ENCODE results near the gene PML. TPM values are rescaled to one million over a fixed set of nuclear protein-coding genes. Genes with fewer than 3 reads are reported as not detected.

PML gene
- total and polyA plus RNA-seq, 10 donors = 17.5 to 127 (median 83.1) TPM

DNA sequence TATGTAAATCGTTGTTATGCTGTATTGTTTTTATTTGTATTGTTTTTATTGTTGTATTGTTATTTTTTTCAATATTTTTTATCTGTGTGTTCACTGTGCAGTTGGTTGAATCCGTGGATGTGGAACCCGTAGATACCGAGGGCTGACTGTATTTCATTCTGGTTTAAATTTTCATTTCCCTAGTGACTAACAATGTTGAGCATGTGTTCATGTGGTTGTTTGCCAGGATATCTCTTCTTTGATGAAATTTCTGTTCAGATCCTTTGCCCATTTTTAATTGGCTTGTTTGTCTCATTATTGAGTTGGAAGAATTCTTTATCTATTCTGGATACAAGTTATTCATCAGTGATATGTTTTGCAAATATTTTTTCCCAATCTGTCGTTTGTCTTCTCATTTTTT, 32.1 kb upstream of the PML start:
- peaks cover 3 to 49% (median 34%) of the 10 kb centered on the region in 6 donors for H3K4me1 ChIP-seq
- H3K9me3 ChIP-seq = no peaks in the 10 kb centered on the region
- no peak overlapping the region for H3K4me3 ChIP-seq
- H3K36me3 ChIP-seq = no peaks in the 10 kb centered on the region
- TF ChIP-seq POLR2A (IDR thresholded peaks at IDR 0.05) (no peak), POLR2AphosphoS5 (IDR thresholded peaks at IDR 0.05) (no peak)
- TF ChIP-seq, protein P1, sequence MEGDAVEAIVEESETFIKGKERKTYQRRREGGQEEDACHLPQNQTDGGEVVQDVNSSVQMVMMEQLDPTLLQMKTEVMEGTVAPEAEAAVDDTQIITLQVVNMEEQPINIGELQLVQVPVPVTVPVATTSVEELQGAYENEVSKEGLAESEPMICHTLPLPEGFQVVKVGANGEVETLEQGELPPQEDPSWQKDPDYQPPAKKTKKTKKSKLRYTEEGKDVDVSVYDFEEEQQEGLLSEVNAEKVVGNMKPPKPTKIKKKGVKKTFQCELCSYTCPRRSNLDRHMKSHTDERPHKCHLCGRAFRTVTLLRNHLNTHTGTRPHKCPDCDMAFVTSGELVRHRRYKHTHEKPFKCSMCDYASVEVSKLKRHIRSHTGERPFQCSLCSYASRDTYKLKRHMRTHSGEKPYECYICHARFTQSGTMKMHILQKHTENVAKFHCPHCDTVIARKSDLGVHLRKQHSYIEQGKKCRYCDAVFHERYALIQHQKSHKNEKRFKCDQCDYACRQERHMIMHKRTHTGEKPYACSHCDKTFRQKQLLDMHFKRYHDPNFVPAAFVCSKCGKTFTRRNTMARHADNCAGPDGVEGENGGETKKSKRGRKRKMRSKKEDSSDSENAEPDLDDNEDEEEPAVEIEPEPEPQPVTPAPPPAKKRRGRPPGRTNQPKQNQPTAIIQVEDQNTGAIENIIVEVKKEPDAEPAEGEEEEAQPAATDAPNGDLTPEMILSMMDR (IDR thresholded peaks at IDR 0.05 in 8 of 11, conservative IDR thresholded peaks at IDR 0.05 in 3 of 11) = no peak
- 86 to 88% (median 87%) methylated on average over 5 of the region's 5 CpGs for WGBS, 5 donors
- intact Hi-C loops (cut with DNase I; ENCODE audit: low total_unique reads) = no loop called here
- H3K27me3 ChIP-seq (replicated peaks in 1 of 7) = no peaks in the 10 kb centered on the region
- H3K27ac ChIP-seq = no peak overlapping the region
- no peak for DNase-seq

DNA sequence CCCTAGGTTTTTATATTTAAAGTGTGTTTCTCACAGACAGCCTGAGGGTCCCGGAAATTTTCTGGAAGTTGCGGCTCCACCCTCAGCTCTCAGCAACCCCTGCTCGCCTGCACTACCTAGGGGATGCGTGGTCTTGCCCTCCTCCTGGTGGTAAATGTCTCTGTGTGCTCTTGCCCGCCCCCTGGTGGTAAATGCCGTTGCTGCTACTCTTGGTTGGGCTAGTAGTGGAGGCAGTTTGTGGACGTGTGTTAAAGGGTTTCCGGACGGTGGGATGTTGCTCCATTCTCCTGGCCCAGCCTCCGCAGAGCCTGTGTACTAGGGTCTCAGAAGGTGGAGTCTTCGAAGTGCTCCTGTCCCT, 29.8 kb upstream of the PML start:
- intact Hi-C loops (cut with DNase I; ENCODE audit: low total_unique reads) = no loop called here
- TF ChIP-seq, protein P1 (IDR thresholded peaks at IDR 0.05 in 8 of 11, conservative IDR thresholded peaks at IDR 0.05 in 3 of 11) = peak; percentile 90 to 98 (median 96)
- TF ChIP-seq POLR2AphosphoS5 (IDR thresholded peaks at IDR 0.05) (peak in 1 of 3 donors; percentile 34), POLR2A (IDR thresholded peaks at IDR 0.05) (no peak)
- H3K27ac ChIP-seq = peak overlapping the region in 5 of 8 donors; percentile 2 to 70 (median 59)
- H3K4me3 ChIP-seq = peak overlapping the region in 5 of 8 donors; percentile 9 to 61 (median 24)
- peaks cover 3 to 36% (median 23%) of the 10 kb centered on the region in 6 donors for H3K4me1 ChIP-seq
- H3K27me3 ChIP-seq (replicated peaks in 1 of 7) = no peaks in the 10 kb centered on the region
- WGBS, 5 donors = 1 to 6% (median 2%) methylated on average over 5 to 11 of the region's 11 CpGs
- DNase-seq = peak; percentile 94
- H3K36me3 ChIP-seq = no peaks in the 10 kb centered on the region
- H3K9me3 ChIP-seq = no peaks in the 10 kb centered on the region

DNA sequence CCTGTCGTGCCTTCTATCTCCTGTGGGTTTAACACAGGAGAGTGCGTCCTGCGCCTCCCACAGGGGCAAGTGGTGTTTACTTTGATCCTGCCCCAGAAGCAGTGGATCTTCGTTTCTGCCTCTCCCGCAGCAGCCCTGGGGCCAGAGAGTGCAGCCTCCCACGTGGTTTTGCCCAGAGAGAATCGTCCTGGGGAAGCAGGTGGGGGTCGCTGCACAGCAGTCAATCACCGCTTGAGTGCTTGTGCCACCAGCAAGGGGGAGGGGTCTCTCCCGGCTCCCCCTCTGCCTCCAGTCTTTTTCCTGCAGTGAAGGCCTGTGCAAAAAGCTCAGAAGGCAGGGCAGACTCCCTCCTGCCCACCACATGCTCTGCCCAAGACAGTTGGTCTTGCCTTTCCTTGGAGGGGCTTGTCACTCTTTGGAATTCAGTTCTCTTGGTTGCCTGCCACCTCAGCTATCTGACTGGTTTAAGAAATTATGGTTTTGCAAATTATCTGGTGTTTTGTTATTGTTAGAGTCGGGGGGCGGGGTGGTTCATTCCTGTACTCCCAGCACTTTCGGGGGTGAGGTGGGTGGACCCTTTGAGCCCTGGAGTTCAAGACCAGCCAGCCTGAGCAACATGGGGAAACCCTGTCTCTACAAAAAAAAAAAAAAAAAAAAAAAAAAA, 29.3 kb upstream of the PML start:
- peak overlapping the region in 5 of 8 donors; percentile 9 to 61 (median 24) for H3K4me3 ChIP-seq
- DNase-seq = no peak
- no peaks in the 10 kb centered on the region for H3K9me3 ChIP-seq
- H3K36me3 ChIP-seq = no peaks in the 10 kb centered on the region
- TF ChIP-seq, protein P1 (IDR thresholded peaks at IDR 0.05 in 8 of 11, conservative IDR thresholded peaks at IDR 0.05 in 3 of 11) = peak in 5 of 11 experiments; percentile 3 to 69 (median 50)
- TF ChIP-seq POLR2AphosphoS5 (IDR thresholded peaks at IDR 0.05) = no peak
- TF ChIP-seq POLR2A (IDR thresholded peaks at IDR 0.05) = no peak
- intact Hi-C loops (cut with DNase I; ENCODE audit: low total_unique reads) = no loop called here
- peaks cover 3 to 31% (median 21%) of the 10 kb centered on the region in 6 donors for H3K4me1 ChIP-seq
- H3K27me3 ChIP-seq (replicated peaks in 1 of 7) = no peaks in the 10 kb centered on the region
- peak overlapping the region in 5 of 8 donors; percentile 2 to 70 (median 59) for H3K27ac ChIP-seq
- 23 to 30% (median 28%) methylated on average over 13 of the region's 13 CpGs for WGBS, 5 donors

DNA sequence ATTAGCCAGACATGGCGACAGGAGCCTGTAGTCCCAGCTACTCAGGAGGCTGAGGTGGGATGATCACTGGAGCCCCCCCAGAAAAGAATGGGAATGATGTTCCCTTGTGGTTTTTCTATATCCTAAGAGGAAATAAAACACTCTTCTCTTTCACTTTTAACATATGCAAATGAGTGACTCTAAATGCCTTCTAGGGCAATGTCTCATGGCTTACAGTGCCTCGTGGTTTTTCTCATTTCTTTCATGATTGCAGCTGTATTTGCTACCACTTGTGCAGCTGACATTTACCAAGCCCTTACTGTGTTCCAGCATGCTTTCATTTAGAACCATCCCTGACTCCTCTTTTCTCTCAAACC, 28.8 kb upstream of the PML start:
- Histone ChIP-seq H3K9me3 (no peaks in the 10 kb centered on the region), H3K27ac (peak overlapping the region in 5 of 8 donors; percentile 2 to 70 (median 59)), H3K4me1 (peaks cover 3 to 29% (median 21%) of the 10 kb centered on the region in 6 donors), H3K36me3 (no peaks in the 10 kb centered on the region), H3K4me3 (peak overlapping the region in 1 of 8 donors; percentile 61), H3K27me3 (replicated peaks in 1 of 7) (no peaks in the 10 kb centered on the region)
- WGBS, 5 donors = 26 to 47% (median 34%) methylated on average over 2 of the region's 2 CpGs
- TF ChIP-seq, protein P1 (IDR thresholded peaks at IDR 0.05 in 8 of 11, conservative IDR thresholded peaks at IDR 0.05 in 3 of 11) = no peak
- TF ChIP-seq POLR2AphosphoS5 (IDR thresholded peaks at IDR 0.05) (no peak), POLR2A (IDR thresholded peaks at IDR 0.05) (no peak)
- DNase-seq = no peak
- intact Hi-C loops (cut with DNase I; ENCODE audit: low total_unique reads) = no loop called here
